Measurements from ENCODE around the gene MYRIP. TPM values are rescaled to one million over a fixed set of nuclear protein-coding genes. Genes with fewer than 3 reads are reported as not detected.

Gene MYRIP
- total RNA-seq, 1 donor from 2014 or later: 1.2 TPM

DNA sequence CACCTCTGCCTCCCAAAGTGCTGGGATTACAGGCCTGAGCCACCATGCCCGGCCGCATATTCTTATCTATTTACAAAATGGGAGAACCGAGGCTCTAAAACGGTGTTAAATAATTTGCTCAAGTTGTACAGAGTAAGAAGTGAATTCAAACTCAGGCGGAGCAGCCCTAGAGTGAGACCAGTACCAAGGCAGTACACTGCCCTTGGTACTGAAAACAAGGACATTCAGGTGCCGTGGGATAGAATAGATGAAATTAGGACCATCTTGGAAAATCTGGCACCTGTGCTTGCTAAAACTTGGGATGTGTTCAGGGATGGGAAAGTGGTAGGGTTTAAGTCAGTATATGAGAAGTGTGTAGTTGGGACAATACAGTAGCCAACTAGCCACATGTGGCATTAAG lies 100.7 kb downstream of the MYRIP start:
- ATAC-seq: no peak

DNA sequence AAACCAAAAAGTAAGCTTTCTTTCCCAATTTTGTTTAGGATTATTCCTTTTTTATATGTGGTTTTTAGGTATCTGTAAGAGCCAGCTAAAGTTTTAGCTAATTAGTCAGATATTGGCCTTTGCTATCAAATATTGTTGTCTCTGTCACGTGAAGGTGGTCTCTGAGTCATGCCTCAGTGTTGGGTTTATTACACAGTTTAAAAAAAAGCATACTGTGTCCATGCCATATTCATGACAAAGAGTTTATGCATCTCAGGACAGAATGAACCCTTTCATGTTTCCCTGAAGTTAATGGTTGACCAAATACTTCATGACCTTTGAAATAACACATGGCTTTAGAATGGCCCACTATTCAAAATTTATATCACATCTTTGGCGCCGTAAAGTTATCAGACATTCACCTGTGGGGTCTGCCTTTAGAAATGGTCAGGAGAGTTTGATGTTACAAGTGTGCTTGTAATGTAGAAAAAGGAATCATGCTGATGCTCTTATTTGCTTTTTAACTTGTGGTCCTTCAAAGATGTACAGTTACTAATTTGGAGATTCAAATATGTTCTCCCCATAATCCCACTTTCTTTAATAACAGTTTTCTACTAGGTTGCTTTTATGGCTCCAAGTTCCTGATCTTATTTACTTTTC lies 101.5 kb downstream of the MYRIP start:
- ATAC-seq: no peak

DNA sequence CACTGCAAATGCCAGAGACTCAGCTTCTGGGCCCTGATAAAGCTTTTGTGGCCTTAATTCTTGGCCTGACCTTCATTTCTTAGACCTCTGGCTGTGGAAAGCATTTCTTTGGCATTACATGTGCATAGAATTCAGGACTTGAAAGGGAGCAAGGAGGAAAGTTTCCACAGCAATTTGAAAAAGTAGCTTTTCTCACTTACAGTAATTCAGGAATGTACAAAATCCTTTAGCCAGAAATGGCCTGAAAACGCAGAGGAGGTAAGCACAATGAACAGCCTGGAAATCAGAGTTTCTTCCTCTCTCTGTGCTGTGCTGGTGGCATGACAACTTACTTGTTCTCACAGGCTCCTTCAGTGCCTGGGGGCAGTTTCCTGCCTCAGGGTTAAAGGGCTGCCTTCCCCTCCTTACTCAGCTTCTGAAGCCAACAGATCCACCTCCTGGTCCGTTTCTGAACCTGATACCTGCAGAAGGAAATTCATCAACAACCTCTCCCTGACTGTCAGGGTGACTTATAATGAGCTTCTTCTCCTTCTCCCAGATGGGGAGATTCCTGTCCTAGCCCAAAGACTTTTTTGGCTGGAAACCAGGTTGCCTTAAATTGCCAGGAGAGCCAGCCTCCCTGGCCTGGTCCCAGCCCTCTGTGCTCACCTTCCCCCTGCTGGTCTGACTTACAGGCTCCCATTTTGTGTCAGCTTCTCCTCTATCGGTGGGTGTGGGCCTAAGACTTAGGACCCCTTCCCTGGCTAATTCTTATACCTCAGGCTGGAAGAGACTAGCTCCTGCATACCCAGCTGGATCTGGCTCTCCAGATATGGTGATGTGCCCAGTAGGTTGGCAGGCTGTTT lies 102.3 kb downstream of the MYRIP start:
- no peak for ATAC-seq

- no peak for ATAC-seq
Observed at GRCh38 chr3:39915027-39915426, 105.6 kb downstream of the MYRIP start.

- peak; percentile 54 for ATAC-seq
Observed at GRCh38 chr3:39917065-39917773, 107.8 kb downstream of the MYRIP start.

DNA sequence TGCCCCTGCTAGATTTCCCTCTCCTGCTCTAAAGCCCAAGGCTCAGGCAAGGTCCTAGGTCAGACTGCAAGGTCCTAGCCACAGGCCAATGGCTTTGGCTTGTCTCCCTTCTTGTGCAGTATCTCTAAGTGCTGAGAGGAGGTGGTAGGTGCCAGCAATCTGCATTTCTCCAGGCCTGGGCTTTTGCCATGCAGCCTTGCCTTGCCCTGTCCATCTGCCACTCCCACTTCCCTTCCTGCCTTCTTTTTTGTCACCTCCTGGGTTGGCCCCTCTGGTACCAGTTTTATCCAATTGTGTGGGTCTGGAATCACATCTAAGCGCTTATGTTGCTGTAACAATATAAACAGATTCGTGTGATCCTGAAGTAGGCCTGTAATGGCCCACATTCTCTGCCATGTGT lies 109.9 kb downstream of the MYRIP start:
- ATAC-seq: no peak

GRCh38 chr3:39920271-39920670 lies 110.9 kb downstream of the MYRIP start:
- ATAC-seq: no peak

- ATAC-seq: no peak
Observed at GRCh38 chr3:39927479-39927878, 118.1 kb downstream of the MYRIP start.

DNA sequence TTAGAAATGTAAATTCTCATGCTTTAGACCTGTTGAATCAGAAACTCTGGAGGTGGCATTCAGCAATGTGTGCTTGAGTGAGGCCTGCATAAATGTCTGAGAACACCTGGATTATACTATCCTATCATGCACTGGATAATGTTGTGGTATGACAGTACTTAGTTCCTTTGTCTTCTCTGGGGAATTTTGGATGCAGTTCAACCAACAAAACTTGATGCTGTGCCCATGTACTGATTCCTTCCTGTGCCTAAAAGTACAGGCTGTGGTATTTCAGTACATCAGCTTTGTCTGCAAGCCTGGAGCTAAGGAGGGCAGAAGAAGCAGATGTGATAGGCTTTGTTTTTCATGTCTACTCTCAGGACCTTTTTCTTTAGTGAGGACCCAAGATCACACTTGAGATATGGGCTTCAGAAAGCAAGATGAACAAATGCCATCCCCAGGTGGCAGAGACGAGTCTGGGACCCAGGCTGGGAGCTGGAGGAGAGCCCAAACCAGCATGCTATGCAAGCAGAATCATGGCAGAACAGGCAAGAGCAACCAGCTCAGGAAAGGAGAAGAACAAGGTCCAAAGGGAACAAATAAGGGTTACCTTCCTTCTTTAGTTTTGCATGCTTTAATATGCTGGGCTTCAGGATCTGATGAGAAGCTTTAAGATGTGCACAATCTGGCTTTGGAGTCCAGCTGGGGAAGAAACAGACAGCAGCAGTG lies 124.7 kb downstream of the MYRIP start:
- no peak for ATAC-seq

GRCh38 chr3:39934696-39935095 lies 125.3 kb downstream of the MYRIP start:
- ATAC-seq: no peak

- ATAC-seq: no peak
Observed at GRCh38 chr3:39935261-39935660, 125.9 kb downstream of the MYRIP start.

GRCh38 chr3:39936848-39937247 lies 127.4 kb downstream of the MYRIP start:
- no peak for ATAC-seq

GRCh38 chr3:39937315-39937714 lies 127.9 kb downstream of the MYRIP start:
- no peak for ATAC-seq

- no peak for ATAC-seq
Observed at GRCh38 chr3:39937874-39938273, 128.5 kb downstream of the MYRIP start.

DNA sequence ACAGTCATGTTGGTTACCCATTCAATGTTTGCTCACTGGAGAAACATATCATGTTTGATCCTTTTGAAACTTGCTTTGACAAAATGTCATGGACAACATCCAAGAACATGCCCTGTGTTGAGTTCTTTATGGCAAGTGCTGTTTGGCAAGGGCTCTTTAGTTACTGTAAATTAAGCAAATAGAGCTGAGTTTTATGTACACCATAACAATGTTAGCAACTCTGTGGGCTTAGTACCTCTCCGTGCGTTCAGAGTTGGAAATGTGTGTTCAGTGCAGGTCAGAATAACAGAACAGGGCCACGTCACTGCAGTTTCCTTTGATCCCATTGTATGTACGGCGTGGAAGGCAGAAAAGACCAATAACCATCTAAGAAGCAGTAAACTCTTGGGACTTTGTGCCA lies 132.5 kb downstream of the MYRIP start:
- peak; percentile 72 for ATAC-seq

DNA sequence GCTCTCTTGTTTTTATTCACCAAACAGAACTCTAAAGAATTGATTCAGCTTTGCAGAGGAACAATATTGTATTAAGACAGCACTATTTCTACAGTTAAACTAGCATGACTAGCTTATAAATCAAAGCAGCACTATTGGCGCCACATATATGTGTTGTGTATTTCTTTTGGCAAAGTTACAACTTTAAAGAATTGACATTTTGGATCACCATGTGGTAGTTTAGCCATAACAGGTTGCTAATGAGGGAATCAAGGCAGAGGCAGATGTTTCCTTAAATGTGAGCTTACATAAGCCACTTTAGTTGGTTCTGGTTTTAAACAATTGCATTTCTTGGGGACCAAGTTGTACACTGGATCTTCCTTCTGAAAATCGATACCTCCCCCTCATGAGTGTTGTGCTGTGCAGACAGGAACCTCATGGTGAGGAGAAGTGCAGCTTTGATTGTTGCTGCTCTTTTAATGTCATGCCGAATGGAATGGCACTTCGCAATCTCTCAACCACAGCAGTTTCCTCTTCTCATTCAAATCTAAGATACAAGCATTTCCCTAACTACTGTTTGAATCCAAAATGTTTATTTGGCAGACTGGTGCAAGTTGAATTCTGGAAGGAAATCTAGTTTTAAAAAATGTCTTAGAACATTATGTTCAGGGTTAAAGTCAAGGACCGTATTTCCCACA lies 151.2 kb downstream of the MYRIP start:
- peak; percentile 36 for ATAC-seq

DNA sequence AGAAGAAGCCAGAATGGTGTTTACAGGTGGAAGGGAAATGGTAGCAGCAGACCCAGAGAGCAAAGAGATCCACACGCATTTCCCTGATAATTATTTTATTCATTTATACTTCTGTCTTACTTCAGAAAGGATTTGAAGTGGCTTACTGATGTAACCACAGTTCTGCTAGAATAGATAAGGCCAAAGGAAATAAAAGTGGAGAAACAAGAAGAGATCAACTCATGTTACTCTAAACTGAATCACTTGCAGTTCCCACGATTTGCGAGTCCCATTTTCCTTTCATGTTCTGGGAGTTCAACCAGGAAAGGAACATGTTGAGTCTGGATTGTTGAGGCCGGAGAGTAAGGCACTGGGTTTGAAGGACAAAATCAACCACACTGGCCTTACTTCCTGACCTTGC lies 151.8 kb downstream of the MYRIP start:
- no peak for ATAC-seq

DNA sequence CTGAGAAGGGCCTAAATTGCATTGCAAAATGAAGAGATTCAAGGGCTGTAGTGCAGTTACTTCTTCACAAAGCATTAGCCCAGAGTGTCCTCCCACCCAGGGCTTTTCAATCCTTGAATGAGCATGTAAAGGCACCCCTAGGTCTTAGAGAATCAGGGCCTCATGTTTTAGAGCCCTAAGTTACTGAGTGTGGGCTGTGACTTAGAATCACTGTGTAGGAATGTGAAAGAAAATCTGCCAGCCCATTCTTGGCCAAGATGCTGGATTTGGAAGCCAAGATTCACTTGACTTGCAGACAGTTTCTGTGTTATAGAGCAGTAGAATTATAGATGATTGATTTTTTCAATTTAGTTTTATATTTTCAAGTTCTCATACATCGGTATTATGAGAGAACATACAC lies 153.2 kb downstream of the MYRIP start:
- ATAC-seq: no peak

DNA sequence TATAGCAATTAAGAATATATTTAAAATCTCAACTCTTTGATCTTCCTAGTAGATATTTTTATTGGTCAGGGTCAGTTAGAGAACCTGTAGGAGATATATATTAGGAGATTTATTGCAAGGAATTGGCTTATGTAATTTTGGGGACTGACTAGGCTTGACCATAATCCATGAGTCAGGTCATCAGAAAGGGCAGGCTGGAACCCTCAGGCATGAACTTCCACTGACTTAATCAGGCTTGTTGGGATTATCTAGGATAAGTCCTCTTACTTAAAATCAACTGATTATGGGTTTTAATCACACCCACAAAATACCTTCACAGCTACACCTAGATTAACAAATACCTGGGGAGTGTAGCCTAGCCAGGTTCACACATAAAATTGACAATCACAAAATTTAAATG lies 156.1 kb downstream of the MYRIP start:
- no peak for ATAC-seq

DNA sequence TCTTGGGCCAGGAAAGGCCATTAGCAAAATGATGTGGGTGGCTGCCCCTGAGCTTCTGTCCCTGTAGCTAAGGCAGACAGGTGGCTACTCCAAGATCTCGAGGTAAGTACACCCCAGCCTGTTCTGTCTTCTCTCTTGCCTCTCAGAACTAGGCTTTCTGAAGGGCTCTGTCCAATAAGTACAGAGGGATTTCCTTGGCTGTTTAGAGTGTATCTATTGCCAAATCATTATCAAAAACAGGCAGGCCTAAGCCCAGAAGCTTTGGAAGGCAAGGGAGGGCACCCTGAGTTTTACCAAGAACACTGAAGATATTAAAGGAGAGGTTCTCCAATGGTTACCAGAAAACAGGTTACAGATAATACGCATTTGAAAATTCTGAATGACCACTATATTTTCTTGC lies 156.6 kb downstream of the MYRIP start:
- ATAC-seq: no peak

GRCh38 chr3:39970982-39971381 lies 161.6 kb downstream of the MYRIP start:
- no peak for ATAC-seq

DNA sequence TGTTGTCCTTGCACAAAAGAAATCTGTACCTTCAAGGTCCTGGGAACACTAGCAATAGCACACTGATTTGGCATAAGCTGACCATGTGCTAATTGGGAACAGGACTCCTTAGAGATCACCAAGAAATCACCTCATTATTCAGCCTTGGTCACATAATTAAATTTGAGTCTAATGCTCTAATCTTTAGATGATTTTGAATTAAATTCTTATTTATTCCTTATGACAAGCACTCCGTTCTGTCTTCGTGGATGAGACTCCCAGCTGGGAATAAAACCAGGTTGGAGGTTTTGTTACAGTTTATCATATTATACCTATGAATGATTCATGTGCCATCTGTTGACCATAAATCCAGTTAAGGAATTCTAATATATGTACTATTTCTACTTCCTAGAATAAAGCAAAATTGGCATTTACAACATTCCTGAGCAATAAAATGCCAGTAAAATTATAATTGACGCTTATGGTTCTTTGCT lies 162.2 kb downstream of the MYRIP start:
- ATAC-seq: no peak
